Testis (tissue), 2 donors: ENCODE results near the gene DEAF1.

ENCODE experiments used
- POLR2A ChIP-seq: fragments of 450-650 bp; IDR thresholded peaks from one replicate; pipeline ENCODE4 v1.6.1; 2017; ENCODE audit warnings: antibody characterized with exemption, mild to moderate bottlenecking, moderate library complexity
- TF ChIP-seq, protein P1 (sequence below), 3 experiments: fragments of 450-650 bp in 2 of 3; fragments of 200-600 bp in 1 of 3; sonication (generic) in 1 of 3; IDR thresholded peaks; one replicate each; pipeline ENCODE4 v1.5.1; 2016 to 2019; ENCODE audit warnings: antibody characterized with exemption in 3 of 3, mild to moderate bottlenecking in 2 of 3, moderate library complexity in 1 of 3

DNA sequence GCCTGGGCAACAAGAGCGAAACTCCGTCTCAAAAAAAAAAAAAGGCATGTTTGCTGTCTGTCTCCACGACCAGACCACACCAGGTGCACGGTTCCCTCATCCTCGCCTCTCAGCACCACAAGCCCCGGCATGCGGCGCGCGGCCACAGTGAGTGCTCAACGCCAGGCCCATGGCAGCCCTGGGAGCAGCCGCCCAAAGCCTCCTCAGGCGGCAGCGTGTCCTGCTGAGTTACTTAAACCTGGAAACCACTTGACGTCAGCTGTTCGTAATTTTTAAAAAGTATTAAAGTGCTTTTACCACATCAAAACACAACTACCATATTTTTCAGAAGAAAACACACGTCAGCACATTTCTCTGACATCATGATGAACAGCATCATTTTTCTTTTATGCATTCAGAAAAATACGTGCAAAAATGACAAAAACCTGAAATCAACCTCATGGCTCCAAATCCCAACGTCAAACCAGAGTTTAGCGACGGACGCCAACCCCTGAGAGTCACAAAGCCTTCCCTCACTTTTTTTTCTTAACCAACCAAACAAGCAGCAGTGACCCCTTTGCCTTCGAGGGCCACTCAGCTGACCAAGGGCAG lies 2.1 kb downstream of the DEAF1 start:
- TF ChIP-seq, protein P1, sequence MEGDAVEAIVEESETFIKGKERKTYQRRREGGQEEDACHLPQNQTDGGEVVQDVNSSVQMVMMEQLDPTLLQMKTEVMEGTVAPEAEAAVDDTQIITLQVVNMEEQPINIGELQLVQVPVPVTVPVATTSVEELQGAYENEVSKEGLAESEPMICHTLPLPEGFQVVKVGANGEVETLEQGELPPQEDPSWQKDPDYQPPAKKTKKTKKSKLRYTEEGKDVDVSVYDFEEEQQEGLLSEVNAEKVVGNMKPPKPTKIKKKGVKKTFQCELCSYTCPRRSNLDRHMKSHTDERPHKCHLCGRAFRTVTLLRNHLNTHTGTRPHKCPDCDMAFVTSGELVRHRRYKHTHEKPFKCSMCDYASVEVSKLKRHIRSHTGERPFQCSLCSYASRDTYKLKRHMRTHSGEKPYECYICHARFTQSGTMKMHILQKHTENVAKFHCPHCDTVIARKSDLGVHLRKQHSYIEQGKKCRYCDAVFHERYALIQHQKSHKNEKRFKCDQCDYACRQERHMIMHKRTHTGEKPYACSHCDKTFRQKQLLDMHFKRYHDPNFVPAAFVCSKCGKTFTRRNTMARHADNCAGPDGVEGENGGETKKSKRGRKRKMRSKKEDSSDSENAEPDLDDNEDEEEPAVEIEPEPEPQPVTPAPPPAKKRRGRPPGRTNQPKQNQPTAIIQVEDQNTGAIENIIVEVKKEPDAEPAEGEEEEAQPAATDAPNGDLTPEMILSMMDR (IDR thresholded peaks at IDR 0.05), result no peak
- no peak for TF ChIP-seq POLR2A
